ENCODE measurements around the gene ZNF593. TPM values are rescaled to one million over a fixed set of nuclear protein-coding genes. Genes with fewer than 3 reads are reported as not detected.

The ZNF593 gene
- total and polyA plus RNA-seq, 9 of the 15 experiments (the other 6 are each of a cell fraction or from before 2014, with no cell fraction given), result 9.8 to 334 (median 48.2) TPM

DNA sequence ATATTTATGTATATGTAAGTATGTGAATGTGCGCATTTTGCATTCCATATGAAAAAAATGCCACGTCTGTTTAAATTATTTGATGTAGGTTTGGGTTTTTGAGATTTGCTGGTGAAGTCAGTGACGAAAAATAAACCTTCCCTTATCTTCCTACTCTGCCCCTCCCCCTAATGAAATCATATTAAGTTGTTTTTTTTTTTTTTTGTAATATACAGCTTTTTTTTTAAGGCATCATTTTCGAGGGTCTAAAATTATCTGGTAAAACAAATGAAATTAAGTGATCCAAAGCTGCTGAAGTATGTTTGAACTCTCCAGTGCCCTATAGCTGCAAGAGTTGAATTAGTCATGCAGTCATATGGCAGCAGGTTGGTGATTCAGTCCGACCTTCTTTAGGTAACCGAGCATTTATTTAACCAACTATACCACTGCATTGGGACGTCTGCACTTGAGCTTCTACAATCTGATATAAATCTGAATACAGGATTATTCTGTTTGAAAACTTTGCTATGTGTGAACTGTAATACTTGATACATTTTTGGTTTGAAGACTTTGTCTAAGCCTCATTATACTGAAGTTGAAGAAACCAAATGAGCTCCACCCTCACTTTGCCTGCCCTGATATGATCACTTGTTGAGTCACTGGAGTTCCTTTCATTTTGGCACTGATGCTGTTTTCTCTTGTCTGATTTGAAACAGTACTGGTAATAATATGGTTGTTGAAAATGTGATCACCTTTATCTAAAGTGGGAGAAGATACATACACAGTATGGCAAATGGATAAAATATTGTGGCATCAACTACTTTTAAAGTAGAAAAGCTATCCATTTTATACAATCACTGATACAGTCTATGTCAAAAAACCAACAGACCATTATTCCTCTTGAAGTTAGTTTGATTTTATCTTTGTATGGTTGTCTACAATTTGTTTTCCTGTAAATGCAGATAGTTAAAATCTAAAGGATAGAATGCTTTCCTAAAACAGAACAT, 46.4 kb upstream of the ZNF593 start (continued):
- TF ChIP-seq ZBTB2 (IDR thresholded peaks at IDR 0.05) (0 out of 2 replicates have a peak, but pooled peaks have one; percentile 46), MTF1 (CRISPR knock-in tag; IDR thresholded peaks at IDR 0.05; ENCODE audit: borderline replicate concordance) (no peak), NFYB (IDR thresholded peaks at IDR 0.05; ENCODE audit: extremely low read depth, insufficient read length) (no peak), RBM39 (optimal IDR thresholded peaks at IDR 0.05; ENCODE audit: low read depth, low read length) (no peak), ZBTB9 (CRISPR knock-in tag; IDR thresholded peaks at IDR 0.05) (peak; percentile 68), FOXK1 (CRISPR knock-in tag; IDR thresholded peaks at IDR 0.05; ENCODE audit: borderline replicate concordance) (no peak), ZNF583 (CRISPR knock-in tag; IDR thresholded peaks at IDR 0.05) (peak; percentile 70; the same call in 1 of the 2 replicates), SMARCE1 (IDR thresholded peaks at IDR 0.05) (peak; percentile 92), ZNF639 (CRISPR knock-in tag; conservative IDR thresholded peaks at IDR 0.05 in 1 of 2, IDR thresholded peaks at IDR 0.05 in 1 of 2) (peak in 1 of 2 experiments; percentile 82; a peak in 2 of 4 replicates)
